ENCODE data around the gene CCSER1.
"Not testable (repeated sequence)": the region's sequence is repeated elsewhere in the genome, so short reads cannot be mapped to it uniquely, and the experiment has no call there.

CCSER1 gene

GRCh38 chr4:91359041-91360031 is 1232.1 kb downstream of the CCSER1 start:
- ATAC-seq (replicated peaks; ENCODE audit: extremely low read depth, poor library complexity, severe bottlenecking) (no peak), DNase-seq (ENCODE audit: low spot score in 2 of 2) (no peak)
- Mint-ChIP-seq H3K9me3 (peaks cover 21% of the 10 kb centered on the region), H3K27me3 (no peaks in the 10 kb centered on the region), H3K36me3 (ENCODE audit: insufficient read depth) (no peaks in the 10 kb centered on the region), H3K4me1 (no peaks in the 10 kb centered on the region), H3K27ac (ENCODE audit: low read depth) (no peak overlapping the region), H3K4me3 (no peak overlapping the region)

DNA sequence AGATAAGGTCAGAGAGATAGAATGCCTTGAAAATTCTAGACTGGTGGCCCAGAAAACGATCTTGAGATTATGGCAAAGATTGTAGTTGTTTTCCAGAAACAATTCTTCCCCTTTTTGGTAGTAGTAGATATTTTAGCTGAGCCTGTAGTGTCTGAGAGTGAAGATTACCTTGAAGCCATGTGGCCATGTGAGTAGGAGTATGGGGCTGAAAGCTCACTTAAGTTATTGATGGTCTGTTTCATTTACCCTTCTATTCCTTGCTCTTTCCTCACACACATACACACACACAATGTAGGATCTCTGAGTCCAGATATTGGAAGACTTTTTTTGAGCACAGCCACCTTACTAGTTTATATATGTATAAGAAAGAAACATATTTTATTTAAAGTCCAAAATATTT is 1234.9 kb downstream of the CCSER1 start:
- H3K27ac Mint-ChIP-seq (ENCODE audit: low read depth) = no peak overlapping the region
- ATAC-seq (replicated peaks; ENCODE audit: extremely low read depth, poor library complexity, severe bottlenecking) (no peak), DNase-seq (ENCODE audit: low spot score in 2 of 2) (no peak)
- H3K4me3 Mint-ChIP-seq = no peak overlapping the region
- H3K27me3 Mint-ChIP-seq = no peaks in the 10 kb centered on the region
- no peaks in the 10 kb centered on the region for H3K4me1 Mint-ChIP-seq
- no peaks in the 10 kb centered on the region for H3K36me3 Mint-ChIP-seq (ENCODE audit: insufficient read depth)
- H3K9me3 Mint-ChIP-seq = peaks cover 21% of the 10 kb centered on the region

DNA sequence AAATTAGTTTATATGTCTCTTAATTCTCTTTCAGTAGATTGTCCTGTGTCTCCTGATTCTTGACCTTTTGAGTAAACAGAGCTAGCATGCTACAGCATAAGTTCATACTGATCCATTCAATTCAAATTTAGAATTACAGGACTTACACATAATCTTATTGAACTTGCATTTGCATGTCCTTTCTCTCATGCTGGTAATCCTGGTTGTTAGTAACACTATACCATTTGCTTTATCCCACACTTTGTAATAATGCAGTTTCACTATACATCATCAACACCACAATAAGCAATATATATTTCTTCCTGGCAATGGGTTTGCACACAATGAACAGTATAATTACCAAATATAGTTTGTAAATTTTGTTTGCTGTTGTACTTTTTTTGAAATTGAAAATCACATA is 1239.4 kb downstream of the CCSER1 start:
- no peaks in the 10 kb centered on the region for H3K36me3 Mint-ChIP-seq (ENCODE audit: insufficient read depth)
- no peaks in the 10 kb centered on the region for H3K4me1 Mint-ChIP-seq
- no peak overlapping the region for H3K4me3 Mint-ChIP-seq
- peaks cover 10% of the 10 kb centered on the region for H3K9me3 Mint-ChIP-seq
- no peak overlapping the region for H3K27ac Mint-ChIP-seq (ENCODE audit: low read depth)
- ATAC-seq (replicated peaks; ENCODE audit: extremely low read depth, poor library complexity, severe bottlenecking) = no peak
- no peak for DNase-seq (ENCODE audit: low spot score in 2 of 2)
- no peaks in the 10 kb centered on the region for H3K27me3 Mint-ChIP-seq

- H3K27ac Mint-ChIP-seq (ENCODE audit: low read depth) = no peak overlapping the region
- H3K4me3 Mint-ChIP-seq = no peak overlapping the region
- H3K36me3 Mint-ChIP-seq (ENCODE audit: insufficient read depth) = no peaks in the 10 kb centered on the region
- ATAC-seq (replicated peaks; ENCODE audit: extremely low read depth, poor library complexity, severe bottlenecking) (no peak), DNase-seq (ENCODE audit: low spot score in 2 of 2) (no peak)
- no peaks in the 10 kb centered on the region for H3K27me3 Mint-ChIP-seq
- peaks cover 12% of the 10 kb centered on the region for H3K9me3 Mint-ChIP-seq
- H3K4me1 Mint-ChIP-seq = no peaks in the 10 kb centered on the region
Observed at GRCh38 chr4:91369116-91369515, 1241.9 kb downstream of the CCSER1 start.

GRCh38 chr4:91373546-91373945 is 1246.4 kb downstream of the CCSER1 start:
- Mint-ChIP-seq H3K27ac (ENCODE audit: low read depth) (no peak overlapping the region), H3K4me1 (no peaks in the 10 kb centered on the region), H3K36me3 (ENCODE audit: insufficient read depth) (no peaks in the 10 kb centered on the region), H3K4me3 (no peak overlapping the region), H3K9me3 (peaks cover 17% of the 10 kb centered on the region), H3K27me3 (no peaks in the 10 kb centered on the region)
- ATAC-seq (replicated peaks; ENCODE audit: extremely low read depth, poor library complexity, severe bottlenecking) (no peak), DNase-seq (ENCODE audit: low spot score in 2 of 2) (no peak)

DNA sequence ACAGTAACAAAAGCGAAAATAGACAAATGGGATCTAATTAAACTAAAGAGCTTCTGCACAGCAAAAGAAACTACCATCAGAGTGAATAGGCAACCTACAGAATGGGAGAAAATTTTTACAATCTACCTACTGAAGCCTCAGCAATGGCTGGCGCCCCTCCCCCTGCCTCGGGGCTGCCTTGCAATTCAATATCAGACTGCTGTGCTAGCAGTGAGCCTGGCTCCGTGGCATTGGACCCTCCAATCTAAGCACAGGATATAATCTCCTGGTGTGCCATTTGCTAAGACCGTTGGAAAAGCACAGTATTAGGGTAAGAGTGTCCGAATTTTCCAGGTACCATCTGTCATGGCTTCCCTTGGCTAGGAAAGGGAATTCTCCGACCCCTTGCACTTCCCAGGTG is 1278.2 kb downstream of the CCSER1 start:
- not testable (repeated sequence) for H3K4me3 Mint-ChIP-seq; H3K27me3 Mint-ChIP-seq; DNase-seq (ENCODE audit: low spot score in 2 of 2); H3K27ac Mint-ChIP-seq (ENCODE audit: low read depth); ATAC-seq (replicated peaks; ENCODE audit: extremely low read depth, poor library complexity, severe bottlenecking); H3K36me3 Mint-ChIP-seq (ENCODE audit: insufficient read depth); H3K4me1 Mint-ChIP-seq
- H3K9me3 Mint-ChIP-seq = peaks cover 12% of the 10 kb centered on the region

- Mint-ChIP-seq H3K9me3 (peaks cover 34% of the 10 kb centered on the region), H3K27ac (ENCODE audit: low read depth) (no peak overlapping the region), H3K4me3 (no peak overlapping the region), H3K27me3 (no peaks in the 10 kb centered on the region), H3K4me1 (no peaks in the 10 kb centered on the region), H3K36me3 (ENCODE audit: insufficient read depth) (no peaks in the 10 kb centered on the region)
- no peak for DNase-seq (ENCODE audit: low spot score in 2 of 2)
- ATAC-seq (replicated peaks; ENCODE audit: extremely low read depth, poor library complexity, severe bottlenecking) = no peak
Observed at GRCh38 chr4:91422011-91422410, 1294.8 kb downstream of the CCSER1 start.

DNA sequence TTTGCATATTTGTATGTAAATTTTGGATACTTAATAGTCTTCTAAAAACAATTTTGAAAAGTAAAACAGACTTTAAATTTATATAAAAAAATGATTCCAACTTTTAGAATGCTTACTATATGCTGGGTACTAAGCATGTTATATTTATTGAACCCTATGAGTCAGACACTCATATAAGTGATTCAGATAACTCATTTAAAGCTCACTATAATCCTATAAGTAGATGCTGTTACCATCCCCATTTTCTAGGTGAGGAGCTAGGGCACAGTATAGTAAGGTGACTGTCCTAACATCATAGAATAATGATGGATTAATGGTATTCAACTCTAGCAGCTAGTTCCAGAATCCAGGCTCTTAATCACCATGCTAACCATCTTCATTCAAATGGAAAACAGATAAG is 1299.5 kb downstream of the CCSER1 start:
- Mint-ChIP-seq H3K27ac (ENCODE audit: low read depth) (no peak overlapping the region), H3K36me3 (ENCODE audit: insufficient read depth) (no peaks in the 10 kb centered on the region), H3K4me3 (no peak overlapping the region), H3K9me3 (peaks cover 9% of the 10 kb centered on the region), H3K4me1 (no peaks in the 10 kb centered on the region), H3K27me3 (no peaks in the 10 kb centered on the region)
- no peak for ATAC-seq (replicated peaks; ENCODE audit: extremely low read depth, poor library complexity, severe bottlenecking)
- DNase-seq (ENCODE audit: low spot score in 2 of 2) = no peak

DNA sequence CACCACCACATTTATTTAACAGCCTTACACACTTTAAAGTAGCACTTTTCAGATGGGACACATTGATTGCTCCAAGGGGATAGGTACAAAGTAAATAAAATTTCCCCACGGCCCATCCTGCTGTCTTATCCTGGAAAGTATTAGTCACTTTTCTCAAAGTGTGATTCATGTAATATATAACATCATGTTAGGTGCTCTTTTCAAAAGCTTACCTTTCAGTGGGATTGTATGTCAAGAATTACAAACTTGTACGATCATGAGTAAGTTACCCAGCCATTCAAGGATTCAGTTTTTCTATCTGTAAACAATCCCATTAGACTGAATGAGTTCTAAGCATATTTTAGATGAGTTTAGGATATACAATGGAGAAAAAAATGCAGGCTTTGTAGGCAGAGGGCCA is 1300.0 kb downstream of the CCSER1 start:
- Mint-ChIP-seq H3K4me3 (no peak overlapping the region), H3K4me1 (no peaks in the 10 kb centered on the region), H3K9me3 (peaks cover 9% of the 10 kb centered on the region), H3K36me3 (ENCODE audit: insufficient read depth) (no peaks in the 10 kb centered on the region), H3K27ac (ENCODE audit: low read depth) (no peak overlapping the region), H3K27me3 (no peaks in the 10 kb centered on the region)
- no peak for ATAC-seq (replicated peaks; ENCODE audit: extremely low read depth, poor library complexity, severe bottlenecking)
- no peak for DNase-seq (ENCODE audit: low spot score in 2 of 2)

DNA sequence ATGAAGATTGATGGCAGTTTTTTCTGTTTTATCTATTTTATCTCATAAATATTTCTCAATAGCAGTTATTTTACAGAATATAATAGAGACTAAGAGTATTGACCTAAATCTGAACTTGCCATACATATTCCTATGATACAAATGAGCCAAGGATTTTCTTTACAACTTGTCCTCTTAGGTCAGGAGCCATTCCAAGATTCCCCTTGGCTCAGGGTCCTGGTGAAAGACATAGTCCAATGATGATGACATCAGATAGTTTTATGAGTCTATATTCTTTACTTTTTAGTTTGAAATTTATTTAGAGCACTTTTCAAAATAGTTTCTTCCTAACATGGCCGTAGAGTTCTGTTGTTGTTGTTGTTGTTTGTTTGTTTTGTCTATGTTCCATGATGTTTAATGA is 1307.4 kb downstream of the CCSER1 start:
- Mint-ChIP-seq H3K9me3 (peaks cover 12% of the 10 kb centered on the region), H3K36me3 (ENCODE audit: insufficient read depth) (no peaks in the 10 kb centered on the region), H3K4me3 (no peak overlapping the region), H3K27ac (ENCODE audit: low read depth) (no peak overlapping the region), H3K27me3 (no peaks in the 10 kb centered on the region), H3K4me1 (no peaks in the 10 kb centered on the region)
- DNase-seq (ENCODE audit: low spot score in 2 of 2) (no peak), ATAC-seq (replicated peaks; ENCODE audit: extremely low read depth, poor library complexity, severe bottlenecking) (no peak)

GRCh38 chr4:91436556-91436955 is 1309.4 kb downstream of the CCSER1 start:
- H3K9me3 Mint-ChIP-seq = peaks cover 19% of the 10 kb centered on the region
- H3K36me3 Mint-ChIP-seq (ENCODE audit: insufficient read depth) = no peaks in the 10 kb centered on the region
- no peak overlapping the region for H3K27ac Mint-ChIP-seq (ENCODE audit: low read depth)
- no peak overlapping the region for H3K4me3 Mint-ChIP-seq
- no peaks in the 10 kb centered on the region for H3K4me1 Mint-ChIP-seq
- DNase-seq (ENCODE audit: low spot score in 2 of 2) = no peak
- ATAC-seq (replicated peaks; ENCODE audit: extremely low read depth, poor library complexity, severe bottlenecking) = no peak
- no peaks in the 10 kb centered on the region for H3K27me3 Mint-ChIP-seq

DNA sequence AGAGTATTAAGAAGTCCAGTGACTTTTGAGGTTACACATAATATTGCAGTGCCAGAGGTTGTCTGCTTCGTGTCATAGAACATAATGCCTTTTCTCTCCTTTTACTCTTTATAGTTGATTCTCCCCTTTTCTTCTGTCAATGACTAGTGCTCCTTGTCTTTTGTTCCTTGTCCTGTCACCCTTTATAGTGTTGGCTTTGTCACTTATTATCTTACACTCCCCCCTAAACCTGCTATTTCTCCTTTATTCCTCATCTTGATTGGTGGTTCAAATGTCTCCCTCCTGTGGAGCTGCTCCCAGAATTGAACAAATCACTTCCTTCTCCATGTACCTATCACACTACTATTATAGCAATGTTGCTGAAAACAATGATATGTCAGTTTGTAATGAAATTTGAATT is 1320.0 kb downstream of the CCSER1 start:
- no peak for ATAC-seq (replicated peaks; ENCODE audit: extremely low read depth, poor library complexity, severe bottlenecking)
- Mint-ChIP-seq H3K4me3 (no peak overlapping the region), H3K4me1 (no peaks in the 10 kb centered on the region), H3K36me3 (ENCODE audit: insufficient read depth) (no peaks in the 10 kb centered on the region), H3K27ac (ENCODE audit: low read depth) (no peak overlapping the region), H3K9me3 (peaks cover 18% of the 10 kb centered on the region), H3K27me3 (no peaks in the 10 kb centered on the region)
- no peak for DNase-seq (ENCODE audit: low spot score in 2 of 2)

GRCh38 chr4:91448668-91449330 is 1321.6 kb downstream of the CCSER1 start:
- H3K4me1 Mint-ChIP-seq = no peaks in the 10 kb centered on the region
- ATAC-seq (replicated peaks; ENCODE audit: extremely low read depth, poor library complexity, severe bottlenecking) = no peak

More at GRCh38 chr4:91448668-91449330, 1321.6 kb downstream of the CCSER1 start:
- H3K27me3 Mint-ChIP-seq = no peaks in the 10 kb centered on the region
- no peak overlapping the region for H3K4me3 Mint-ChIP-seq
- no peak overlapping the region for H3K27ac Mint-ChIP-seq (ENCODE audit: low read depth)
- DNase-seq (ENCODE audit: low spot score in 2 of 2) = no peak
- H3K9me3 Mint-ChIP-seq = peaks cover 23% of the 10 kb centered on the region
- no peaks in the 10 kb centered on the region for H3K36me3 Mint-ChIP-seq (ENCODE audit: insufficient read depth)
